ENCODE measurements around the gene EMB. TPM values are rescaled to one million over a fixed set of nuclear protein-coding genes. Genes with fewer than 3 reads are reported as not detected.
A peak's percentile ranks its signal among the peaks of the same experiment; 100 is the strongest.
"Not testable (repeated sequence)": the region's sequence is repeated elsewhere in the genome, so short reads cannot be mapped to it uniquely, and the experiment has no call there.

EMB gene
- polyA plus RNA-seq, 1 donor = 69.5 TPM

GRCh38 chr5:50449241-50449640 is 8.2 kb upstream of the EMB start:
- H3K27me3 ChIP-seq (ENCODE audit: control insufficient read depth, insufficient read depth, low read length); H3K4me1 ChIP-seq (ENCODE audit: control insufficient read depth, insufficient read depth, low read length); H3K36me3 ChIP-seq (ENCODE audit: control insufficient read depth, insufficient read depth, low read length); DNase-seq; H3K9me3 ChIP-seq (ENCODE audit: control insufficient read depth, low read depth, low read length); H3K4me3 ChIP-seq (ENCODE audit: low read length); H3K27ac ChIP-seq (ENCODE audit: low read length): not testable (repeated sequence)
- WGBS (ENCODE audit: insufficient coverage, low lambda C conversion rate) = no CpG with 5 or more reads among the region's 3 CpGs

- H3K4me3 ChIP-seq (ENCODE audit: low read length) = no peak overlapping the region
- no peak overlapping the region for H3K27ac ChIP-seq (ENCODE audit: low read length)
- WGBS (ENCODE audit: insufficient coverage, low lambda C conversion rate) = no CpG with 5 or more reads among the region's 7 CpGs
- H3K9me3 ChIP-seq (ENCODE audit: control insufficient read depth, low read depth, low read length) = no peaks in the 10 kb centered on the region
- no peaks in the 10 kb centered on the region for H3K27me3 ChIP-seq (ENCODE audit: control insufficient read depth, insufficient read depth, low read length)
- no peak for DNase-seq
- no peaks in the 10 kb centered on the region for H3K4me1 ChIP-seq (ENCODE audit: control insufficient read depth, insufficient read depth, low read length)
- H3K36me3 ChIP-seq (ENCODE audit: control insufficient read depth, insufficient read depth, low read length) = no peaks in the 10 kb centered on the region
Measured at GRCh38 chr5:50447941-50448340, 6.9 kb upstream of the EMB start.

- no peak overlapping the region for H3K4me3 ChIP-seq (ENCODE audit: low read length)
- no peak overlapping the region for H3K27ac ChIP-seq (ENCODE audit: low read length)
- no peaks in the 10 kb centered on the region for H3K27me3 ChIP-seq (ENCODE audit: control insufficient read depth, insufficient read depth, low read length)
- no peaks in the 10 kb centered on the region for H3K36me3 ChIP-seq (ENCODE audit: control insufficient read depth, insufficient read depth, low read length)
- H3K9me3 ChIP-seq (ENCODE audit: control insufficient read depth, low read depth, low read length) = no peaks in the 10 kb centered on the region
- DNase-seq = no peak
- no peaks in the 10 kb centered on the region for H3K4me1 ChIP-seq (ENCODE audit: control insufficient read depth, insufficient read depth, low read length)
Measured at GRCh38 chr5:50447228-50447627, 6.1 kb upstream of the EMB start.

GRCh38 chr5:50445296-50445949 is 4.3 kb upstream of the EMB start:
- Histone ChIP-seq H3K27me3 (ENCODE audit: control insufficient read depth, insufficient read depth, low read length) (no peaks in the 10 kb centered on the region), H3K27ac (ENCODE audit: low read length) (no peak overlapping the region), H3K36me3 (ENCODE audit: control insufficient read depth, insufficient read depth, low read length) (no peaks in the 10 kb centered on the region), H3K9me3 (ENCODE audit: control insufficient read depth, low read depth, low read length) (peaks cover 3% of the 10 kb centered on the region), H3K4me3 (ENCODE audit: low read length) (no peak overlapping the region), H3K4me1 (ENCODE audit: control insufficient read depth, insufficient read depth, low read length) (no peaks in the 10 kb centered on the region)
- WGBS (ENCODE audit: insufficient coverage, low lambda C conversion rate) = 81% methylated on average over 3 of the region's 6 CpGs
- DNase-seq = no peak

GRCh38 chr5:50442559-50443539 is 1.8 kb upstream of the EMB start:
- not testable (repeated sequence) for H3K27ac ChIP-seq (ENCODE audit: low read length); H3K36me3 ChIP-seq (ENCODE audit: control insufficient read depth, insufficient read depth, low read length); DNase-seq; H3K4me3 ChIP-seq (ENCODE audit: low read length); H3K27me3 ChIP-seq (ENCODE audit: control insufficient read depth, insufficient read depth, low read length); H3K4me1 ChIP-seq (ENCODE audit: control insufficient read depth, insufficient read depth, low read length); H3K9me3 ChIP-seq (ENCODE audit: control insufficient read depth, low read depth, low read length)
- WGBS (ENCODE audit: insufficient coverage, low lambda C conversion rate) = no CpG with 5 or more reads among the region's 4 CpGs

GRCh38 chr5:50441493-50441955 is 436 bp upstream of the EMB start:
- Histone ChIP-seq H3K4me3 (ENCODE audit: low read length) (peak overlapping the region; percentile 65), H3K36me3 (ENCODE audit: control insufficient read depth, insufficient read depth, low read length) (no peaks in the 10 kb centered on the region), H3K9me3 (ENCODE audit: control insufficient read depth, low read depth, low read length) (peaks cover 3% of the 10 kb centered on the region), H3K27ac (ENCODE audit: low read length) (peak overlapping the region; percentile 84), H3K4me1 (ENCODE audit: control insufficient read depth, insufficient read depth, low read length) (peaks cover 4% of the 10 kb centered on the region), H3K27me3 (ENCODE audit: control insufficient read depth, insufficient read depth, low read length) (no peaks in the 10 kb centered on the region)
- peak in 1 of 2 donors; percentile 93 for DNase-seq
- WGBS (ENCODE audit: insufficient coverage, low lambda C conversion rate) = no CpG with 5 or more reads among the region's 9 CpGs

GRCh38 chr5:50439221-50439620 is 1.9 kb downstream of the EMB start:
- Histone ChIP-seq H3K36me3 (ENCODE audit: control insufficient read depth, insufficient read depth, low read length) (no peaks in the 10 kb centered on the region), H3K9me3 (ENCODE audit: control insufficient read depth, low read depth, low read length) (peaks cover 3% of the 10 kb centered on the region), H3K4me1 (ENCODE audit: control insufficient read depth, insufficient read depth, low read length) (peaks cover 4% of the 10 kb centered on the region), H3K27me3 (ENCODE audit: control insufficient read depth, insufficient read depth, low read length) (no peaks in the 10 kb centered on the region), H3K4me3 (ENCODE audit: low read length) (no peak overlapping the region), H3K27ac (ENCODE audit: low read length) (no peak overlapping the region)
- DNase-seq = no peak
- no CpG with 5 or more reads among the region's 3 CpGs for WGBS (ENCODE audit: insufficient coverage, low lambda C conversion rate)

GRCh38 chr5:50438060-50438459 is 3.0 kb downstream of the EMB start:
- H3K4me3 ChIP-seq (ENCODE audit: low read length); H3K36me3 ChIP-seq (ENCODE audit: control insufficient read depth, insufficient read depth, low read length); H3K9me3 ChIP-seq (ENCODE audit: control insufficient read depth, low read depth, low read length); H3K27me3 ChIP-seq (ENCODE audit: control insufficient read depth, insufficient read depth, low read length); H3K27ac ChIP-seq (ENCODE audit: low read length); H3K4me1 ChIP-seq (ENCODE audit: control insufficient read depth, insufficient read depth, low read length): not testable (repeated sequence)
- WGBS (ENCODE audit: insufficient coverage, low lambda C conversion rate) = no CpG with 5 or more reads among the region's 3 CpGs
- DNase-seq = peak in 1 of 2 donors; percentile 30

- Histone ChIP-seq H3K27me3 (ENCODE audit: control insufficient read depth, insufficient read depth, low read length) (no peaks in the 10 kb centered on the region), H3K27ac (ENCODE audit: low read length) (no peak overlapping the region), H3K36me3 (ENCODE audit: control insufficient read depth, insufficient read depth, low read length) (no peaks in the 10 kb centered on the region), H3K4me3 (ENCODE audit: low read length) (no peak overlapping the region), H3K4me1 (ENCODE audit: control insufficient read depth, insufficient read depth, low read length) (peaks cover 4% of the 10 kb centered on the region), H3K9me3 (ENCODE audit: control insufficient read depth, low read depth, low read length) (no peaks in the 10 kb centered on the region)
- WGBS (ENCODE audit: insufficient coverage, low lambda C conversion rate) = no CpG with 5 or more reads among the region's 3 CpGs
- DNase-seq = no peak
Measured at GRCh38 chr5:50435168-50435567, 5.9 kb downstream of the EMB start.

- WGBS (ENCODE audit: insufficient coverage, low lambda C conversion rate) = no CpG with 5 or more reads among the region's 3 CpGs
- not testable (repeated sequence) for H3K4me3 ChIP-seq (ENCODE audit: low read length); H3K9me3 ChIP-seq (ENCODE audit: control insufficient read depth, low read depth, low read length); H3K27me3 ChIP-seq (ENCODE audit: control insufficient read depth, insufficient read depth, low read length); H3K36me3 ChIP-seq (ENCODE audit: control insufficient read depth, insufficient read depth, low read length); H3K4me1 ChIP-seq (ENCODE audit: control insufficient read depth, insufficient read depth, low read length); DNase-seq; H3K27ac ChIP-seq (ENCODE audit: low read length)
Measured at GRCh38 chr5:50431133-50431904, 9.8 kb downstream of the EMB start.

Measured in large intestine (tissue), 3 donors.